Measurements from ENCODE around the gene SHISA3.
A peak's percentile ranks its signal among the peaks of the same experiment; 100 is the strongest.
"Not testable (repeated sequence)": the region's sequence is repeated elsewhere in the genome, so short reads cannot be mapped to it uniquely, and the experiment has no call there.

The SHISA3 gene

DNA sequence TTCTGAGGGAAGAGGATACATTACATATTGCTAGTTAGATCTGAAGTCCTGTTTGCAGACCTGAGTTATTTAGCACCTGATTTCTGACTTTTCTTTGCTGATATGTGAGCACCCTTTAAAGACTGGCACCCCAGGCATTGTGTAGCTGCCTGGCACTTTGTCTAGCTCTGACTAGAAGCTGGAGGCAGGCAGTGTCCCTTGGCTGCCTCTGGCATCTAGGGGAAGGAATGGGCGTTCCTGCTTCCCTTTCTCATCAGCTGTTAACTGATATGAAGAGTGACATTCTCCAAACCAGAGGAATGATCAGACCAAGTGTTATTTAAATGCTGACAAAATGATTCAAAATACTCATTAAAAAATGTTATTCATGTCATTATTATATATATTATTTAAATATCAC lies 30.3 kb upstream of the SHISA3 start:
- Histone ChIP-seq H3K27me3 (no peaks in the 10 kb centered on the region), H3K4me1 (no peaks in the 10 kb centered on the region; the same call in 1 of the 2 replicates), H3K4me3 (ENCODE audit: low read depth, low read length) (no peak overlapping the region), H3K9me3 (no peaks in the 10 kb centered on the region; the same call in 1 of the 2 replicates), H3K36me3 (no peaks in the 10 kb centered on the region)
- DNase-seq: no peak
- TF ChIP-seq, protein P1, sequence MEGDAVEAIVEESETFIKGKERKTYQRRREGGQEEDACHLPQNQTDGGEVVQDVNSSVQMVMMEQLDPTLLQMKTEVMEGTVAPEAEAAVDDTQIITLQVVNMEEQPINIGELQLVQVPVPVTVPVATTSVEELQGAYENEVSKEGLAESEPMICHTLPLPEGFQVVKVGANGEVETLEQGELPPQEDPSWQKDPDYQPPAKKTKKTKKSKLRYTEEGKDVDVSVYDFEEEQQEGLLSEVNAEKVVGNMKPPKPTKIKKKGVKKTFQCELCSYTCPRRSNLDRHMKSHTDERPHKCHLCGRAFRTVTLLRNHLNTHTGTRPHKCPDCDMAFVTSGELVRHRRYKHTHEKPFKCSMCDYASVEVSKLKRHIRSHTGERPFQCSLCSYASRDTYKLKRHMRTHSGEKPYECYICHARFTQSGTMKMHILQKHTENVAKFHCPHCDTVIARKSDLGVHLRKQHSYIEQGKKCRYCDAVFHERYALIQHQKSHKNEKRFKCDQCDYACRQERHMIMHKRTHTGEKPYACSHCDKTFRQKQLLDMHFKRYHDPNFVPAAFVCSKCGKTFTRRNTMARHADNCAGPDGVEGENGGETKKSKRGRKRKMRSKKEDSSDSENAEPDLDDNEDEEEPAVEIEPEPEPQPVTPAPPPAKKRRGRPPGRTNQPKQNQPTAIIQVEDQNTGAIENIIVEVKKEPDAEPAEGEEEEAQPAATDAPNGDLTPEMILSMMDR (IDR thresholded peaks at IDR 0.05; ENCODE audit: low read depth, low read length): no peak

DNA sequence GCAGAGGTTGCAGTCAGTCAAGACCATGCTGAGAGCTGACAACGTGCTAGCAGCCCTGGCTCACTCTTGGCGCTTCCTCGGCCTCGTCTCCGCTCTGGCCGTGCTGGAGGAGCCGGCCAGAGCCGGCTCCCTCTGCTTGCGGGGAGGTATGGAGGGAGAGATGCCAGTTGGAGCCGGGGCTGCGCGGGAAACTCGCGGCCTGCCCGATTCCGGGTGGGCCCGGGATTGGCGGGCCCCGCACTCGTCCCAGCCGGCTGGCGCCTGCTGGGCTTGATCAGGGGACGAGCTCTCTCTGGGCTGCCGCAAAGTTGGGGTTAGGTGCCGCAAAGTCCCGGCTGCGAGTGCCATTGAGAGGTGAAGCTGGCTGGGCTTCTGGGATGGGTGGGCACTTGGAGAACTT lies 27.8 kb upstream of the SHISA3 start:
- no peaks in the 10 kb centered on the region for H3K36me3 ChIP-seq
- no peaks in the 10 kb centered on the region for H3K27me3 ChIP-seq
- H3K4me3 ChIP-seq (ENCODE audit: low read depth, low read length): no peak overlapping the region
- TF ChIP-seq, protein P1 (IDR thresholded peaks at IDR 0.05; ENCODE audit: low read depth, low read length): no peak
- no peaks in the 10 kb centered on the region; the same call in 1 of the 2 replicates for H3K9me3 ChIP-seq
- H3K4me1 ChIP-seq: no peaks in the 10 kb centered on the region; the same call in 1 of the 2 replicates
- DNase-seq: no peak

DNA sequence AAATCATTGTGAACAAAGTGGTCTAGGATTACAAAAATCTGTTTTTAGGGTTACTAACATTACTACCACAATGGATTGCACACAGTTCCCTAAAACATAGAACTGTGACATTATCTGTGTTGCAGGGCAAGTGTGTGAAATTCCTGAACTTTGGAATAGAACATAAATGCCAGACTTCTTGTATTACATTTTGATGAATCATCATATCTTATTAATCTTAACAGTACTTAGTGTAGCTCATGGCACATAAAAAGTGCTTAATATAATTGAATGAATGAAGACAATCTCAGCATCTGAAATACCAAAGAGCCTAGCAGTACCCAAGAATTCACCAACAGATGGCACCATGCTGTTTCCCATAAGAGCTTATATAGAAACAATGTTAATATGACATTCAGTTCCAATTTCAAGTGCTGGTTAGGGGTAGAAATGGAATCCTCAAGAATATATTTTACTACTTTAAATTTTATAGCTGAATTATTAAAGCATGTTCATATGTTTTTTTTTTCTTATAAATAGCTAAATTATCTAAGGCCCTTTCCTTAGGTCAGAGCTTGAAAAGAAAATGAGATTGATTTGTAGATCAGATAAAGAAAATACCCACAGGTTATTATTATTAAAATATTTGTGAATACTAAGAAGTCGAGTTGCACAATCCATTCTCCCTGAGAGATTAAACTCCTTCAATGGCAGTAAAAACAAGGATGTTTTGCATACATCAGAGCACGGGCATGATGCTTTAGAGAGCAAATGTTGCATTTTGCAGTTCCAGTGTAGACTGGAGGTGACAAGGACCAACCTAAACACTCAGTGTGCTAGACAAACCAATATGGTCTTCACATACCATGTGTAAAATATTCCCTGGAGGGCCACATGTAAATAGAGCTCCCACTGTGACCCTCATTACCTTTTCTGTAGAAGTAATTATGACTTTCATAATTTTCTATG lies 25.7 kb upstream of the SHISA3 start:
- Histone ChIP-seq H3K27me3 (no peaks in the 10 kb centered on the region), H3K9me3 (no peaks in the 10 kb centered on the region; the same call in 1 of the 2 replicates), H3K4me3 (ENCODE audit: low read depth, low read length) (no peak overlapping the region), H3K36me3 (no peaks in the 10 kb centered on the region), H3K4me1 (no peaks in the 10 kb centered on the region; the same call in 1 of the 2 replicates)
- DNase-seq: peak; percentile 35
- TF ChIP-seq, protein P1 (IDR thresholded peaks at IDR 0.05; ENCODE audit: low read depth, low read length): peak; percentile 84

DNA sequence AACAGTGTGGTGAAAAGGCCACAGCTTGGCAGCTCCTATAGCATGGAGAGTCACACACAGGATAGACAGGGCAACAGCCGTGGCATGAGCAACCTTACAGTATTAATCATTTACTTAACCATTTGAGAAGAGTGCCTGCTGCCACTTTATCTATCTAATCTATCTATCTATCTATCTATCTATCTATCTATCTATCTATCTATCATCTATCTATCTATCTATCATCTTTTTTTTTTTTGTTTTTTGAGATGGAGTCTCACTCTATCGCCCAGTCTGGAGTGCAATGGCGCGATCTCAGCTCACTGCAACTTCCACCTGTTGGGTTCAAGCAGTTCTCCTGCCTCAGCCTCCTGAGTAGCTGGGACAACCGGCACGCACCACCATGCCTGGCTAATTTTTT lies 25.0 kb upstream of the SHISA3 start:
- H3K4me1 ChIP-seq; H3K36me3 ChIP-seq; H3K9me3 ChIP-seq; H3K27me3 ChIP-seq; DNase-seq; H3K4me3 ChIP-seq (ENCODE audit: low read depth, low read length): not testable (repeated sequence)

DNA sequence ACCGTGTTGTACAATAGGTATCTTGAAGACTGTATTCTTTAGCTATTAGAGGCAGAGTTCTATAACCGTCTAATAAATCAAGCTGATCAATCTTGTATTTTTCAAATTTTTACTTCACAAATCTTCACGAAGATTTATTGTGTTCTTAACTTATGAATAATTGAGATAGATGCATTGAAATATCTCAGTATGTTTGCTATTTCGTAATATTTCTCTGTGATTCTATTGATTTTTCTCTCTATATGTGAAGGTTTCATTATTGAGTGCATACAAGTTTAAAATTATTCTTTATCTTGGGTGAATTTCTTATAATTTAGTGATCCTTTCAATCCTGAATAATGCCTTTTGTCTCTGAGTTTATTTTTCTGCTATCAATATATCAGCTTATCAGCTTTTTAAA lies 19.8 kb upstream of the SHISA3 start:
- Histone ChIP-seq H3K4me1 (peaks cover 6% of the 10 kb centered on the region; the same call in 1 of the 2 replicates), H3K36me3 (no peaks in the 10 kb centered on the region; the same call in 1 of the 2 replicates), H3K27me3 (no peaks in the 10 kb centered on the region), H3K9me3 (no peaks in the 10 kb centered on the region), H3K4me3 (ENCODE audit: low read depth, low read length) (no peak overlapping the region)
- DNase-seq: no peak
- TF ChIP-seq, protein P1 (IDR thresholded peaks at IDR 0.05; ENCODE audit: low read depth, low read length): no peak

DNA sequence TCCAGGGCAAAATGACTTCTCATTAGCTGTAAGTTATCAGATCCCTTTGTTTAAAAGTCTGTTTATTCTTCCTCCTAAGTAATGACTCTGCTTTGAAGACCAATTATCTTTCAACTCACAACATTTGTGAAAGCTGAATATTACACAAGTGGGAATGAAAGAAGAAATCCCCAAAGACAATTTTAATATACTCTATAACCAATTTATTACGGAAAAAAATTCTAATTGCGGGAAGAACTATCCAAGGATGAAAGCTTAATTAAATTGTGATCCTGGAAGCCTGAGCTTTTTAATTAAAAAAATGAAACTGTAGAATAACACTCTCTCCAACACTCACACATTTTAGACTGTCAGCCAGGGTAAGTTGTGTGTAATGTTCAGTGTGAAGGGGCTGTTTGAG lies 15.6 kb upstream of the SHISA3 start:
- peaks cover 6% of the 10 kb centered on the region; the same call in 1 of the 2 replicates for H3K4me1 ChIP-seq
- no peaks in the 10 kb centered on the region; the same call in 1 of the 2 replicates for H3K36me3 ChIP-seq
- no peaks in the 10 kb centered on the region for H3K27me3 ChIP-seq
- no peaks in the 10 kb centered on the region for H3K9me3 ChIP-seq
- no peak overlapping the region for H3K4me3 ChIP-seq (ENCODE audit: low read depth, low read length)
- no peak for DNase-seq
- TF ChIP-seq, protein P1 (IDR thresholded peaks at IDR 0.05; ENCODE audit: low read depth, low read length): no peak

Measured in BE2C (cell line).